Measurements from ENCODE around the gene IDH2. TPM values are rescaled to one million over a fixed set of nuclear protein-coding genes. Genes with fewer than 3 reads are reported as not detected.

The IDH2 gene
- total RNA-seq, 1 experiment from 2014 or later, result 48.1 TPM

DNA sequence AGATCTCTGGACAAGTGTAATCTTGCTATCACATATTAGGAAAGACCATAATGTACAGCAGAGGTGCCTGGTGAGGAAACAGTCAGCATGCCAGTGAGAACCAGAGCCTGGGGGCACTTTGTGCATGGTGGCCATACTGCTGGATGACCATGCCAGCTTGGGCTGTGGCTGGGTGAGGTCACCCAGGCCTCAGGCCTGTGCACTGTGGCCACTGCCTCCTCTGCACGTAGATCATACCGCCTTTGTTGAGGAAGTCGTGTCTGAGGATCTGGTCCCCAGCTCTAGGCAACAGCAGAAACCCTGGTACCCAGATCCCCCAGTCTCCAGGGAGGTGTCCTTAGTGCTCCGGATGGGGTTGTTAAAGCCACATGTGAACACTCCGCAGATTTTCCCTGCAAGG, 62.3 kb downstream of the IDH2 start:
- H3K27me3 ChIP-seq (ENCODE audit: insufficient read depth, low read length), result no peaks in the 10 kb centered on the region
- RAD21 ChIA-PET (ENCODE audit: low non-redundant PET in 1 of 2, low total read pairs in 2 of 2, uncharacterized antibody in 2 of 2, unreplicated experiment in 2 of 2), result no interaction called here
- CTCF ChIA-PET, result no interaction called here
- no peaks in the 10 kb centered on the region for H4K20me1 ChIP-seq (ENCODE audit: insufficient read depth)
- no TSS peak for BruUV-seq (replicated peaks)
- intact Hi-C loops (cut with micrococcal nuclease), result no loop called here
- no peaks in the 10 kb centered on the region for H3K36me3 ChIP-seq (ENCODE audit: control insufficient read depth in 1 of 2, insufficient read depth in 2 of 2, low read length in 2 of 2)
- no peaks in the 10 kb centered on the region for H3K9me3 ChIP-seq (ENCODE audit: control insufficient read depth in 1 of 2, insufficient read depth in 1 of 2, low read depth in 1 of 2, low read length in 2 of 2)
- H3K4me2 ChIP-seq (ENCODE audit: low read length), result no peak overlapping the region
- H3K9ac ChIP-seq (ENCODE audit: low read length), result no peak overlapping the region
- POLR2A ChIA-PET, result no interaction called here
- H3K9me2 ChIP-seq (ENCODE audit: insufficient read depth), result no peaks in the 10 kb centered on the region
- H2AFZ ChIP-seq (ENCODE audit: low read depth, low read length, poor library complexity, severe bottlenecking), result no peak overlapping the region
- no peak for ATAC-seq
- DNase-seq (ENCODE audit: low read depth, low spot score), result no peak
- no peaks in the 10 kb centered on the region for H3K79me2 ChIP-seq (ENCODE audit: insufficient read depth, low read length)
- no peak overlapping the region for H3K27ac ChIP-seq (ENCODE audit: low read depth, low read length)
- H3K4me3 ChIP-seq (replicated peaks in 1 of 2; ENCODE audit: low read depth in 1 of 2, low read length in 2 of 2), result no peak overlapping the region
- TF ChIP-seq FOSL1 (IDR thresholded peaks at IDR 0.05; ENCODE audit: low read depth), result no peak
- no peak for TF ChIP-seq ZFX (IDR thresholded peaks at IDR 0.05)
- TF ChIP-seq CBX3 (IDR thresholded peaks at IDR 0.05; ENCODE audit: low read depth), result no peak
- no peak for TF ChIP-seq RAD21 (IDR thresholded peaks at IDR 0.05; ENCODE audit: low read depth)
- no peak for TF ChIP-seq TCF7L2 (IDR thresholded peaks at IDR 0.05; ENCODE audit: borderline replicate concordance, extremely low read depth, insufficient read depth, insufficient read length)
- TF ChIP-seq ZNF274 (IDR thresholded peaks at IDR 0.05; ENCODE audit: low read depth, low read length), result no peak
- TF ChIP-seq, protein P1, sequence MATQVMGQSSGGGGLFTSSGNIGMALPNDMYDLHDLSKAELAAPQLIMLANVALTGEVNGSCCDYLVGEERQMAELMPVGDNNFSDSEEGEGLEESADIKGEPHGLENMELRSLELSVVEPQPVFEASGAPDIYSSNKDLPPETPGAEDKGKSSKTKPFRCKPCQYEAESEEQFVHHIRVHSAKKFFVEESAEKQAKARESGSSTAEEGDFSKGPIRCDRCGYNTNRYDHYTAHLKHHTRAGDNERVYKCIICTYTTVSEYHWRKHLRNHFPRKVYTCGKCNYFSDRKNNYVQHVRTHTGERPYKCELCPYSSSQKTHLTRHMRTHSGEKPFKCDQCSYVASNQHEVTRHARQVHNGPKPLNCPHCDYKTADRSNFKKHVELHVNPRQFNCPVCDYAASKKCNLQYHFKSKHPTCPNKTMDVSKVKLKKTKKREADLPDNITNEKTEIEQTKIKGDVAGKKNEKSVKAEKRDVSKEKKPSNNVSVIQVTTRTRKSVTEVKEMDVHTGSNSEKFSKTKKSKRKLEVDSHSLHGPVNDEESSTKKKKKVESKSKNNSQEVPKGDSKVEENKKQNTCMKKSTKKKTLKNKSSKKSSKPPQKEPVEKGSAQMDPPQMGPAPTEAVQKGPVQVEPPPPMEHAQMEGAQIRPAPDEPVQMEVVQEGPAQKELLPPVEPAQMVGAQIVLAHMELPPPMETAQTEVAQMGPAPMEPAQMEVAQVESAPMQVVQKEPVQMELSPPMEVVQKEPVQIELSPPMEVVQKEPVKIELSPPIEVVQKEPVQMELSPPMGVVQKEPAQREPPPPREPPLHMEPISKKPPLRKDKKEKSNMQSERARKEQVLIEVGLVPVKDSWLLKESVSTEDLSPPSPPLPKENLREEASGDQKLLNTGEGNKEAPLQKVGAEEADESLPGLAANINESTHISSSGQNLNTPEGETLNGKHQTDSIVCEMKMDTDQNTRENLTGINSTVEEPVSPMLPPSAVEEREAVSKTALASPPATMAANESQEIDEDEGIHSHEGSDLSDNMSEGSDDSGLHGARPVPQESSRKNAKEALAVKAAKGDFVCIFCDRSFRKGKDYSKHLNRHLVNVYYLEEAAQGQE (IDR thresholded peaks at IDR 0.05; ENCODE audit: low read depth), result no peak
- TF ChIP-seq POLR2AphosphoS5 (IDR thresholded peaks at IDR 0.05; ENCODE audit: low read depth, low read length), result no peak
- no peak for TF ChIP-seq SRF (IDR thresholded peaks at IDR 0.05; ENCODE audit: low read depth)
- TF ChIP-seq POLR2A (IDR thresholded peaks at IDR 0.05; ENCODE audit: borderline replicate concordance, extremely low read depth, insufficient read depth, insufficient read length), result no peak
- no peak for TF ChIP-seq SIN3A (IDR thresholded peaks at IDR 0.05; ENCODE audit: low read depth)
- TF ChIP-seq SP1 (IDR thresholded peaks at IDR 0.05; ENCODE audit: low read depth), result no peak
- TF ChIP-seq CEBPB (IDR thresholded peaks at IDR 0.05; ENCODE audit: low read depth), result no peak
- no peak for TF ChIP-seq EZH2phosphoT487 (IDR thresholded peaks at IDR 0.05; ENCODE audit: borderline replicate concordance)
- no peak for TF ChIP-seq ELF1 (IDR thresholded peaks at IDR 0.05; ENCODE audit: borderline replicate concordance, low read depth)
- TF ChIP-seq, protein P2, sequence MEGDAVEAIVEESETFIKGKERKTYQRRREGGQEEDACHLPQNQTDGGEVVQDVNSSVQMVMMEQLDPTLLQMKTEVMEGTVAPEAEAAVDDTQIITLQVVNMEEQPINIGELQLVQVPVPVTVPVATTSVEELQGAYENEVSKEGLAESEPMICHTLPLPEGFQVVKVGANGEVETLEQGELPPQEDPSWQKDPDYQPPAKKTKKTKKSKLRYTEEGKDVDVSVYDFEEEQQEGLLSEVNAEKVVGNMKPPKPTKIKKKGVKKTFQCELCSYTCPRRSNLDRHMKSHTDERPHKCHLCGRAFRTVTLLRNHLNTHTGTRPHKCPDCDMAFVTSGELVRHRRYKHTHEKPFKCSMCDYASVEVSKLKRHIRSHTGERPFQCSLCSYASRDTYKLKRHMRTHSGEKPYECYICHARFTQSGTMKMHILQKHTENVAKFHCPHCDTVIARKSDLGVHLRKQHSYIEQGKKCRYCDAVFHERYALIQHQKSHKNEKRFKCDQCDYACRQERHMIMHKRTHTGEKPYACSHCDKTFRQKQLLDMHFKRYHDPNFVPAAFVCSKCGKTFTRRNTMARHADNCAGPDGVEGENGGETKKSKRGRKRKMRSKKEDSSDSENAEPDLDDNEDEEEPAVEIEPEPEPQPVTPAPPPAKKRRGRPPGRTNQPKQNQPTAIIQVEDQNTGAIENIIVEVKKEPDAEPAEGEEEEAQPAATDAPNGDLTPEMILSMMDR (IDR thresholded peaks at IDR 0.05 in 2 of 3, conservative IDR thresholded peaks at IDR 0.05 in 1 of 3; ENCODE audit: borderline replicate concordance in 1 of 3, insufficient read depth in 1 of 3, low read depth in 2 of 3, low read length in 2 of 3), result no peak
- peaks cover 6 to 21% of the 10 kb centered on the region in 2 experiments for H3K4me1 ChIP-seq (ENCODE audit: control insufficient read depth in 1 of 2, insufficient read depth in 2 of 2, low read length in 2 of 2)
